Measurements from ENCODE around the gene VCL. TPM values are rescaled to one million over a fixed set of nuclear protein-coding genes. Genes with fewer than 3 reads are reported as not detected.
"Not testable (repeated sequence)": the region's sequence is repeated elsewhere in the genome, so short reads cannot be mapped to it uniquely, and the experiment has no call there.

Gene VCL
- polyA plus RNA-seq, 4 donors: 123 to 134 (median 124) TPM

DNA sequence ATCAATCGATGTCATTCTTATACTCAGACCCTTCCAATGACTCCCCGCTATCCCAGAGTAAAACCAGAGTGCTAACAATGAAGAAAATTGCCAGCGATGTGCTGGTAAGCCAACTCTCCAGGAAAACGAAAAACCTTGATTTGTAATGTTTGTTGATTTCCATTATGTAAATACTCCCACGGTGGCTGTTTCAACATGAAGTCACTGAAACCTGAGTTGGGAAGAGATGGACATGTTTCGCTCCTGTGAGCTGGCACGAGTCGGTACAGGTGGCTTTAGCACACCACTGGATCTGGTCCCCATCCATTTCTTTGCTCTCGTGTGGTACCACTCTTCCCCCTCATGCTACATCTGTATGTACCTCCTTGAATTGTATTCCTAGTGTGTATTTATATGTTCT, 99.9 kb downstream of the VCL start:
- no peak for DNase-seq (ENCODE audit: low read depth in 4 of 4, low spot score in 2 of 4)

DNA sequence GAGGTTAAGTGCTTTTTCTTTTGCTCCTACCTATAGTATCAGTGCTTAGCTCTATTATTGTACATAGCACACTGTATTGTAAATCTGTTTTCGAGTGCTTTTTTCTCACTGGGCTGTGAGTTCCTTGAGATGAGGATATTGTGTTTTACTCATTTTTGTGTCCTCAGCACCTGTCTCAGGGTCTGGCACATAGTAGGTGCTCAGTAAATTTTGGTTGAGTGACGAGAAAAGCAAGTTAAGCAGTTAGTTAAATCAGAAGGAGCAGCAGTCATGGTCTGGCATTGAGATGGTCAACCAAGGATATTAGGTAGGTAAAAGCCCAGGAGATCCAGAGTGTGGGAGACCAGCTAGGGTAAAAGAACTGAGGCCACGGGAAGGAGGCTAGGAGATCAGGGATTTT, 101.5 kb downstream of the VCL start:
- DNase-seq (ENCODE audit: low read depth in 4 of 4, low spot score in 2 of 4): no peak

DNA sequence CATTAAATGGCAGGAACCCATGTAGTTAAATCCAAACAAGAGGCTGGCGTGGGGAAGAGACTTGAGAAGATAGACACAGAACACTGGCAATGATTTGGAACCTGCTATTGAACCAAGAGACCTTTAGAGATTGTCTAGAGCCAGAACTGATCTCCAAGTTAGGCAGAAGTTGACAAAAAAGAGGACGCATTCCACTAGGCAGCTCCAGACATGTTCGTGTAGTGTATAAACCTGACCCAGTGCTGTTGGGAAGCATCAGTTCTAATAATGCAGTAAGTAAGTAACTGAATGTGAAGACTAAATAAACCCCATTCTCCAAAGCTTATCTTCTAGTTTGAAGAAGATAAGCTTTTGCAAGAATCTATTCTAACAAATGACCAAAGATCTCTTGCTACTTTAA, 101.9 kb downstream of the VCL start:
- no peak for DNase-seq (ENCODE audit: low read depth in 4 of 4, low spot score in 2 of 4)

DNA sequence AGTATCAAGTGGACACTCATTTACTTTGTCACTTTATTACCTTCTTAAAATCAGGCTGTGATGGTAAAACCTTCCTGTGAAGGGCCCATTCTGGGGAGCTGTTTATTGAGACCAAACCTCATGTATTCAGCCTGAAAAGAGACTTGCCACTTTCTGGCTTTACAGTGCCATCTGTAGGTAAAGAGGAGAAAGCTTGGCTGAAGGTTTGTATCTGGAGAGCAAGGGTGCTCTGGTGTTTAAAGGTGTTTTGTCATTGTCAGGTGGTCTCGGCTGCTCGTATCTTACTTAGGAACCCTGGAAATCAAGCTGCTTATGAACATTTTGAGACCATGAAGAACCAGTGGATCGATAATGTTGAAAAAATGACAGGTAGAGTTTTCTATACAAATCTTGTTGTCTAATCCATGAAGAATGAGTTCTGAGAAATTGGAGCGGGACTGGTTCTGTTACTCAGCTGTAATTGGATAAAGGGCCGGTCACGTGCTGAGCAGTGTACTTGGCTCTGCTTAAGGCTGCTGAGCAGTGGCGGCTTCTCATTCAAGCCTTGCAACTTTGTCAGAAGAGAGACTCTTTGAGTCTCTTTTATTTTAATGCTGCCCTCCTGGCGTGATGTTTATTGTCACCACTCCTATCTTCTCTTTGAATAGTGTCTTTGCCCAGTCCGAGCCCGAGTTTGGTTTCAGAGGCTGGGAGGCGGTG, 105.8 kb downstream of the VCL start:
- no peak for DNase-seq (ENCODE audit: low read depth in 4 of 4, low spot score in 2 of 4)

DNA sequence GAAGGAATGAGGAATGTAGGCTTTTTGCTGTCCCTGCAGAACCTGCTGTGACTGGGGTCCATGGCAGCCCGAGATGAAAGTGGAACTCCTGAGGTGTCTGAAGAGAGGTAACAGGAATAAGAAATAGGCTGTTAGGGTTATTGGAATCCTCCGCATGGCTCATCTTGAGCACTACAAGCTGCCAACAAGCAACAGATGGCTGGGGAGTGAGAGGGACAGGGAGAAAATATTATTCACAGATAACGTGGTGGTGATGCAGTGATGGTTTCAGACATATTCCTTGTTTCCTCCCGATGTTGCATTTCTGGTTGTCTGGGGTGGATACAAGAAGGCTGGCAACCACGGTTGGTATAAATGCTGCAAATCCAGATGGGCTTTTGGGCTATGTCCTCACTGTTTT, 106.6 kb downstream of the VCL start:
- DNase-seq (ENCODE audit: low read depth in 4 of 4, low spot score in 2 of 4): no peak

DNA sequence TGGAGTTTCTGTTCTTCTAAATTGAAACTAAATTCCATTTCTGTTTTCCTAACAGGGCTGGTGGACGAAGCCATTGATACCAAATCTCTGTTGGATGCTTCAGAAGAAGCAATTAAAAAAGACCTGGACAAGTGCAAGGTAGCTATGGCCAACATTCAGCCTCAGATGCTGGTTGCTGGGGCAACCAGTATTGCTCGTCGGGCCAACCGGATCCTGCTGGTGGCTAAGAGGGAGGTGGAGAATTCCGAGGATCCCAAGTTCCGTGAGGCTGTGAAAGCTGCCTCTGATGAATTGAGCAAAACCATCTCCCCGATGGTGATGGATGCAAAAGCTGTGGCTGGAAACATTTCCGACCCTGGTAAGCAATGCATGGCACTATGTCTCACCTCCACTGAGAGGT, 107.1 kb downstream of the VCL start:
- DNase-seq (ENCODE audit: low read depth in 4 of 4, low spot score in 2 of 4): no peak

DNA sequence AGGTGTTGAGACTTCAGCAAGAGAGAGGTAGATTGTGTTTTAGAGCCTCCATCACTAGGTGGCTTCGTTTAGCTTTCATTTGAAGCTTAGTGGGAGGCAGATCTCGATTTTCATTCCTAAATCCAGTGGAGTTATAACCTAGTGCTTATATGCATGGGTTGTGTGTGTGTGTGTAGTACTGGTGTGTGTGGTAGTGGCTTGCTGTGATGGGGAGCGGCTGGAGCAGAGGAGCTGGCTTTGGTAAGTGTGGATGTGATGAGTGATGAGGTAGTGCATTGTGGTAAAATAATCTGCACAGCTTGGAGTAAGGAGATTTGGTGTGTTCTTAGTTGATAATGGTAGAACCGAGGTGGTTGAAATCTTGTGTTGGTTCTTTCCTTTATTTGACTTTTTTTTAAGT, 109.5 kb downstream of the VCL start:
- DNase-seq (ENCODE audit: low read depth in 4 of 4, low spot score in 2 of 4): no peak

DNA sequence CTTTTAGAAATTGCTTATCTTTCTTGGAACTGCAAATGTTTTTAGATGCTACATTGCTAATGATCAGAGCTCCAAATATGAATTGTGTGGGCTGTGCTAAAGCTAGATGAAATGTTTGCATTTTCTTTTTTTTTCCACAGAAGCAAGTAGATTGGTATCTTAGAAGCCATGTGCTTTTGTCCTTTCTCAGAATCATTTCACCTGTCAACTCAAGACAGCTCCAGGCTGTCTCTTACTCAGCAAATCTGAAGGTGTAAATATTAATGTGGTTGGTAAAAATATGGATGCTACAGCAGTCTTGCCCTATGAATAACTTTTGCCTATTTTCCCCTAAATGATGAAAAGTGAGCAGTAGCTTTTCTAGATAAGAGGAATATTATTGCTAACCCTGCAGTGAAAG, 111.5 kb downstream of the VCL start:
- no peak for DNase-seq (ENCODE audit: low read depth in 4 of 4, low spot score in 2 of 4)

DNA sequence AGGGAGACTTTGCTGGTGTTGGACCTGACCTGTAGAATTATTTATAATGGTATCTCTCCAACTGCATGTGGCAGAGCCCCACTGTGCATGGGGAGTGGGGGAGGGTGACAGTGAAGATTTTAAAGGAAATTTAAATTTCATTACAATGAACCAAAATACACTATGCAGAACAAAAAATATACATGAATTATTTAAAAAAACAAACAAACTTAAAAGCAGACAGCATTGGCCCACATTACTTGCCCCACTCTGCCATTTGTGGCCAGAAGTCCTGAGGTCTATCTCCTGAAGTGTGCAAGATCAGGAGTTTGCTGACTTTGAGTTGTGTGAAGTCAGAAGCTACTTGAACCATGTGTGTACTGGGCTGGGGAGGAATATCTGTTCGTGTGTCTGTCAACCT, 112.2 kb downstream of the VCL start:
- DNase-seq (ENCODE audit: low read depth in 4 of 4, low spot score in 2 of 4): no peak

DNA sequence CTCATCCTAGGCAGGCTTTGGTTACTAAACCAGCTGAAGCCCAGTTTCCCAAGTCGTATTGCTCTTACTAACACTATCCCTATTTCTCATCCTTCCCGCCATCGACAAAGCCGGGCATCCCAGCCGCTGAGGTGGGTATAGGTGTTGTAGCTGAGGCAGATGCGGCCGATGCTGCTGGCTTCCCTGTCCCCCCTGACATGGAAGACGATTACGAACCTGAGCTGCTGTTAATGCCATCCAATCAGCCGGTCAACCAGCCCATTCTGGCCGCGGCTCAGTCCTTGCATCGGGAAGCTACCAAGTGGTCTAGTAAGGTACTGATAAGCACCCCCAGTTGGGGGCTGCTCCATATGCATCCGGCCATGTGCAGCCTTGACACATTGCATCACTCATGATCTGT, 113.9 kb downstream of the VCL start:
- DNase-seq (ENCODE audit: low read depth in 4 of 4, low spot score in 2 of 4): no peak

DNA sequence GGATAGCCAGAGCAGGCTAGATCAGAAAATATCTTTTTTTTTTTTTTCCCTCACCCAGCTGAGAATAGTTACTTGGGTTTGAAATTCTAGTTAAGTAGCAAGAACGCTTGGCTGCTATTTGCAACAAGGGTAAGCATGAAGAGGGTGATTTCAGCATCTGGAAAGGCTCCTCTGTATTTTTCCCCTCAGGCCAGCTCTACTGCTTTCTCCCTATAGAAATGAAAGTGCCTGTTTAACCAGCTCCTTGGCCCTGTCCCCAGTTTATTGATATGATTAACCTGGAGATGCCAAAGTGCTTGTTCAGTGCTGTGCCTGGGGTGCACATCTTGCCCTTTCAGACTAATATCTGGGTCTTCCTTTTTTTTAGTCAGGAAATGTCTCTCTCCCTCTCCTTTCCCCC, 115.6 kb downstream of the VCL start:
- no peak for DNase-seq (ENCODE audit: low read depth in 4 of 4, low spot score in 2 of 4)

DNA sequence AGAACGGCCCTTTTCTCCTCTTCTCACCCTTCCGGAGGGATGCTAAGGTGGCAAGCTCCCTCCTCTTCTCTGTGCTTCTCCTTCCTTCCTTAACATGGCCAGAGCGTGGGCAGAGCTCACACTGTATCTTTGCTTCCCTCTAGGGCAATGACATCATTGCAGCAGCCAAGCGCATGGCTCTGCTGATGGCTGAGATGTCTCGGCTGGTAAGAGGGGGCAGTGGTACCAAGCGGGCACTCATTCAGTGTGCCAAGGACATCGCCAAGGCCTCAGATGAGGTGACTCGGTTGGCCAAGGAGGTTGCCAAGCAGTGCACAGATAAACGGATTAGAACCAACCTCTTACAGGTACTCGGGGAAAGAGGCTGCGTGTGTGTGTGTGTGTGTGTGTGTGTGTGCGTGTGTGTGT, 116.1 kb downstream of the VCL start:
- no peak for DNase-seq (ENCODE audit: low read depth in 4 of 4, low spot score in 2 of 4)

DNA sequence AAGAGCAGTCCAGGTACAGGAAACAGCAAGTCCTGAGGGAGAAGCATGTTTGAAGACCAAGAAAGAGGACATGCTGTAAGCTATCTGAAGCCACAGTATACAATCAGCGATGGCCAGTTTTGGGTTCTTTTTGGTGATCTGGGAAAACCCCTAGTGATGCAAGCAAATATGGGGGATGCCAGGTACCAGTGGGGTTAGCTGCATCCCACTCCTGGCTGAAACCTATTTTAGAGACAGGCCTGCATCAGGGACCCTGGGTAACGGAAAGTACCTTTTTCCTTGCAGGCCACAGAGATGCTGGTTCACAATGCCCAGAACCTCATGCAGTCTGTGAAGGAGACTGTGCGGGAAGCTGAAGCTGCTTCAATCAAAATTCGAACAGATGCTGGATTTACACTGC, 119.8 kb downstream of the VCL start:
- DNase-seq (ENCODE audit: low read depth in 4 of 4, low spot score in 2 of 4): no peak

DNA sequence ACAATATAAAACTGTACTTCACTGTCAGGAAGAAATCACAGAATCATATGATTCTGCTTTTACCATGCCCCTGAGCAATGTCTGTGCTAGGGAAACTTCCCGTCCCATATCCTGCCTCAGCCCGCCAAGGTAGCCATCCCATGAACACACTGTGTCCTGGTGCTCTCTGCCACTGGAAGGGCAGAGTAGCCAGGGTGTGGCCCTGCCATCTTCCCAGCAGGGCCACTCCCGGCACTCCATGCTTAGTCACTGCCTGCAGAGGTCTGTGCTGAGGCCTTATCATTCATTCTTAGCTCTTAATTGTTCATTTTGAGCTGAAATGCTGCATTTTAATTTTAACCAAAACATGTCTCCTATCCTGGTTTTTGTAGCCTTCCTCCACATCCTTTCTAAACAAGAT, 120.9 kb downstream of the VCL start:
- DNase-seq (ENCODE audit: low read depth in 4 of 4, low spot score in 2 of 4): no peak

DNA sequence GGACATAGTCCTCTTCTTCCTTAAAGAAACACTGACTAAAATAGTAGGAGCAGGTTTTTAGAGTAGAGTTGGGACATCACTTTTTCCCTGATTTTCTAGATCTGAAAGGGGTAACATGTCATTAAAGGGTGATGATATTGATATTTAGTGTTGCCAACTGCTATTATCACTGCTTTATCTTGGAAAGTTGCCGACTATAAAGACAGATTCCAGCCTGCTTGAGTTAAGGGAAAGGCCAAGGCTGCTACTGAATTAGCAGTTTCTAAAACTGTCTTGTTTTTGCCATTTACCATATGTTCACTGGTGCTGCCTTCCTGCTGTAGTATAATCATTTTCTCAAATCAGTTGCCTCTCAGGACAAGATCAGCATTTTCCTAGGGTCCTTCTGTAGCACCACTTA, 123.0 kb downstream of the VCL start:
- no peak for DNase-seq (ENCODE audit: low read depth in 4 of 4, low spot score in 2 of 4)

DNA sequence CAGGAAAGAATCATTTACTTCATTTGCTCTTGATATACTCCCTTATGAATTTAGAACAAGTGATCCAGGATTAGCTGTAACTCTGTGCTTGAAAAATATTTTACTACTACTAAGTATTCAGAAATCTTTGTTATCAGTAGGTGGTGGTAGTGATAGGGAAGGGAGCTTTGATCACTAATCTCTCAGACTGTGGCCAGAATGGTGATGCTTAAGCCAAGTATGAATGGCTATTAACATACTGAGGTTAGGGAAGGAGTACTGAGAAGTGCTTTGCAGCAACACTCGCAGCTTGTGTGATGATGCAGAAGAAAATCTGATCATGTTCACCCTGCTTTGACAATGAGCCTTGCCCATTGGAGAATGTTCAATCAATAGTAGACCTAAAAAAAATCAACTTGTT, 123.5 kb downstream of the VCL start:
- no peak for DNase-seq (ENCODE audit: low read depth in 4 of 4, low spot score in 2 of 4)

DNA sequence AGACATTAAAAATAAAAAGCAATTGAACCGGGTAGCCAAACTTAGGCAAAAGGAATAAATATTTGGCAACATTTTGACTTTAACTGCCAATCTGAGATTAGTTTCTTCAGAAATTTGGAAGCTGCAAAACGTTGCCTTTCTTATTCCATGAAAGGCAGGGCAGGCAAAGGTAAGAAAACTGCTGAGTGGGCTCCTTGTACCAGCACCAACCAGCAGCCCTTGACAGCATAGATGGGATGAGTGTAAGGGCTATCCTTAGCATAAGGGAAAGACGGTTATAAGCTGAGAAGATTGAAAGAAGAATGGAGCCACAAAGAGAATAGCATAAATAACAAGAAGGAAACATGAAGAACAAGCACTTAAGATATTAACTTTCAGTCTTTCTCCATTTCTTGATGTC, 124.1 kb downstream of the VCL start:
- no peak for DNase-seq (ENCODE audit: low read depth in 4 of 4, low spot score in 2 of 4)

DNA sequence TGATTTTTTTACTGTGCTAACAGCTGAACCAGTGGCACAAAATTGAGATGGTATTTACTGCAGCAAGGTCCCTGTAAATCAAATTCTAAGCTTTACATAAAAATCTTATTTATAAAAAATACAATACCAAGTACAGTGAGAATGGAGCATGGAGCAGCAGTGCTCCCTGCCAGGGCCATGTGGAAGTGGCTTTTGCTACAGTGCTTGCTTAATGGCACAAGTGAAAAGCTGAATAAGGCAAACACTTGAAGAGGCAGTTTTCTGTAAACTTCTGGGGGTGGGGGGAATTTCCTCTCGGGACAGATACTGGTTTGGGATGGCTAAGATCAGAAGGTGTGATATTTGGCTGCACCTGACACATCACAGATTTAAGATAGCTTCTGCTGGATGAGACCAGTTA, 125.2 kb downstream of the VCL start:
- DNase-seq (ENCODE audit: low read depth in 4 of 4, low spot score in 2 of 4): no peak

DNA sequence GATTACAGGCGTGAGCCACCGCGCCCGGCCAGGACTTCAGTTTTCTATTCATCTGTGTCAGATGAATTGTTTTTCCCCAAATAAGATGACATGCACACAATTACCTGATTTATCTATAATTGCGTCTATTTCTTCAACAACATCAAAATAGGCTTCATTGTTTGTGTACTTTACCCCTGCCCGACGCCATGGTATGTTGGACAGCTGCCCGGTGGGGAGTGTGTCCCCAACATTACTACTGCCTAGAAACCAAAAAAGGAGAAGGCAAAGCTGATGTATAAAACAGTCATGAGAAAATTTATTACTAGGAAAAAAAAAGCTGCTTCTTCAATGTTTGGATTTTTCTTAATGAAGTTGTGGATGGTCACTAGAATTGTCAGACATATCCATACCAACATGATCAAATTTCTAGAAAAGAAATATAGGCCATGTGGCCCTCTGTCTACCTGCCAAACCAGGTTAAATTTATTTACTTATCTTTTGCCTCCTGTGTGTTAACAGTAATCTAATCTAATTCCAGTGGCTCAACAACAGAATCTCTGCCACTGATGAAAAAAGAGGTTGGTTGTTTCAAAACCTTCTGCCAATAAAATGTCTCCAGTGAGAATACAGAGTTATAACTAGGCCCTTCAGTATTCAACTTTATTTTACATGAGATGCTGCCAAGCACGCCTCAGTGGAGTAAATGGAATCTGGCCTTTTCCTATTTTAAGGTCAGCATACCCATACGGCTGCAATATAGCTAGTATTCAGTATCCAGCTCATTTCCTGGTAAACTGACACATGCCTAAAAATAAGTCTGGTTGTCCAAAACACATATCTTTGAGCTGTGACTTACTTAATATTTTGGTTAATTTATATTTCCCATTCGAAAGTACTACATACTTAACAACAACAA, 136.3 kb downstream of the VCL start:
- no peak for DNase-seq (ENCODE audit: low read depth in 4 of 4, low spot score in 2 of 4)

DNA sequence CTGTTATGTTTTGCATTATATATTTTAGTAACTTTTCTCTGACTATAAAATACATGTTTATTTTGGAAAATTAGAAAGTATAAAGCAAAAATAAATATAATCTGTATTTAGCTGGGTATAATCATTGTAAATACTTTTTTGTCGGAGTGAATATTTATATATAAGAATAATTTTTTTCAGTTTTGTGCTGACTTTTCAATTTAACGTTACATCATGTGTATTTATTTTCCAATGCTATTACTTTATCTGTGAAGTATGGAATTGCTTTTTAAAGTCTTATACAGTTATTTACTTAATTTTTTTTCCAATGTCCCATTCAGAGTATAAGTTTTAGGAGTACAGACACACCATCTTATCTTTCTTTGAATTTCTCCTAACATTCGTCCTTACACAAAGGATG, 137.5 kb downstream of the VCL start:
- DNase-seq (ENCODE audit: low read depth in 4 of 4, low spot score in 2 of 4): no peak

DNA sequence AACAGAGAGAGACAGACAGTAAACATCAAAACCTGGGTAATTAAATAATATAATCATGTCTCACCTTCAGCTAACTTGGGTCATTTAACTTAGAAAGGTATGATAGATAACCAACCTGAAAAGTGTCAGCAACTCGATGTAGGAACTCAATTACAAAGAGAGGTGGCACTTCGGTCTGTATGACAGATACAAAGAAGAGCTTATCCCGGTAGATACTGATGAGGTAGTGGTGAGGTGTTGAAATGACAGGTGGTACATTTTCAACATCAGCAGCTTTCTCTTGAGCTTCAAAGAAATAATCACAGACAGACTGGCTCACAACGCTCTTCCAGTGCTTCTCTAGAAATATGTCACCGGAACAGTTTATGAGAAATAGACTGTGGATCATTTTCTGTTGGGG, 140.1 kb downstream of the VCL start:
- DNase-seq (ENCODE audit: low read depth in 4 of 4, low spot score in 2 of 4): no peak

DNA sequence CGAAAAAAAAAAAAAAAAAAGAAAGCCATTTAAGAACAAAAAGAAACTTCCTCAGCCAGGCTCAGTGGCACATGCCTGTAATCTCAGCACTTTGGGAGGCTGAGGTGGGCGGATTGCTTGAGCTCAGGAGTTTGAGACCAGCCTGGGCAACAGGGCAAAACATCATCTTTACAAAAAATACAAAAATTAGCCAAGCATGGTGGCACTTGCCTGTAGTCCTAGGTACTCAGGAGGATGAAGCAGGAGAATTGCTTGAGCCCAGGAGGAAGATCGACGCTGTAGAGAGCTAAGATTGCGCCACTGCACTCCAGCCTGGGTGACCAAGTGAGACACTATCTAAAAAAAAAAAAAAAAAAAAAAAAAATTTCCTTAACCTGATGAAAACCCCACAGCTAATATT, 140.7 kb downstream of the VCL start:
- not testable (repeated sequence) for DNase-seq (ENCODE audit: low read depth in 4 of 4, low spot score in 2 of 4)
